BJ (cell line): ENCODE data around the gene ADAMTS12. TPM values are rescaled to one million over a fixed set of nuclear protein-coding genes. Genes with fewer than 3 reads are reported as not detected.
"Not testable (repeated sequence)": the region's sequence is repeated elsewhere in the genome, so short reads cannot be mapped to it uniquely, and the experiment has no call there.

Experiments
- CTCF ChIA-PET: fragments of 350-600 bp; formaldehyde crosslinking; extraction: SDS; loops from one replicate; lab custom pipeline; 2021; ENCODE audit warnings: antibody characterized with exemption, inconsistent platforms; lab: Yijun Ruan, JAX
- POLR2A ChIA-PET: fragments of 300-600 bp; sonication (Branson Sonifier 250); formaldehyde crosslinking; extraction: SDS; loops from one replicate; lab custom pipeline; 2021; ENCODE audit warnings: antibody characterized with exemption; lab: Charles Lee
- DNase-seq: peaks from one replicate; pipeline ENCODE4 v3.0.0-alpha.2; 2011; ENCODE audit warnings: low read depth
- H3K27me3 ChIP-seq: 2 replicates; pipeline ENCODE4 v1.6.0; 2011; ENCODE audit warnings: low read length; ENCODE audit not compliant: control insufficient read depth, insufficient read depth
- H3K36me3 ChIP-seq: 2 replicates; pipeline ENCODE4 v1.5.1; 2011; ENCODE audit warnings: low read length; ENCODE audit not compliant: control insufficient read depth, insufficient read depth
- H3K4me3 ChIP-seq: 2 replicates; pipeline ENCODE4 v1.5.1; 2011; ENCODE audit warnings: low read depth, mild to moderate bottlenecking, control low read depth, low read length
- polyA plus RNA-seq: library from polyadenylated mRNA; depleted of rRNA; stranded (reverse); fragments of >200 nt; gene quantifications from 2 replicates; pipeline ENCODE4 v1.2.3, GENCODE V29; 2011
- TF ChIP-seq, protein P1 (sequence below): IDR thresholded peaks from 2 replicates; pipeline ENCODE4 v1.5.1; 2011; ENCODE audit warnings: low read depth, mild to moderate bottlenecking, control low read depth, inconsistent platforms, low read length, moderate library complexity; ENCODE audit not compliant: insufficient read depth

The ADAMTS12 gene
- polyA plus RNA-seq, 1 experiment: 25.6 TPM

DNA sequence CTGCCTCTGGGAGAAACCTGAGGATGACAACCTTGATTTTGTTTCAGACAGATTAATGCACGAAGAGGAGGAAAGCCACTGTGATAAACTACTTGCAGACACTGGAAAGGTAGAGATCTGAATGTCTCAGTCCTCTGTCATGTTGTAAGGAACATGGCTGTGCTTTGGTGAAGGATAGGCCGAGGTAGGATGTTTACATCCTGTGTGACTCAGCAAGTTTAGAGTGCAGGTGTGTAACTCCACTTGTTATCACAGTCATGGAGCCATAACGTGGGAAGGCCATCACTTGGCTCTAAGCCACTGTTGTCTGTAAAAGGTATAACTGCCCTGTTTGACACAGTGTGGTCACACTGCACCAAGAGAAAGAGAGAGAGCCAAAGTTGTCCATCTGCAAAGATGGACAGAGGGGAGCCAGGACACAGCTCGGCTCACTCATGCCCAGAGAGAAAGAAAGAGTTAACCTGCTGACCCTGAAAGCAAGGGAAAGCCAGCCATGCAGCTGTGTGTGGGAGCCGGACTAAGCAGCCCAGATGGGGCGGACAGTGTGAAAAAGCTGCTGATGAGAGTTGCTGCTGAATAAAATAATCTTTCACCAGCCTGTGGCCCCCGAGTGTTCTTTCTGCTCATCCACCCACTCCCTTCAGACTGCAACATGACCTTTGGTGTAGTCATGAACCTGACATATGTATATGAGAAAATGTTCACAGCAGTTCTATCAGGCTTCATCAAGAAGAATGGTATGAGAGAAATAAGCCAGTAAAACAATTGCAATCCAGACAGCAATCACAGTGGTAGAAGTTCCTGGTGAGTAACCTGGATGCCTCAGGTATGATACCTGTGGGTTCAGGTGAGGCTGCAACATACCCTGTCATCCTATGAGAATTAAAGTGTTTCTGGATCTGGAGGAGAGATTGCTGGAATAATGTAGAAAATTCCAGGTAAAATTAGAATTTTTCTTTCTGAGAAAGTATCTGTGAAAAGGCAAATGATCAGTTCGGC lies 335.2 kb downstream of the ADAMTS12 start:
- ChIA-PET POLR2A (no interaction called here), CTCF (no interaction called here)
- H3K27me3 ChIP-seq: no peaks in the 10 kb centered on the region

DNA sequence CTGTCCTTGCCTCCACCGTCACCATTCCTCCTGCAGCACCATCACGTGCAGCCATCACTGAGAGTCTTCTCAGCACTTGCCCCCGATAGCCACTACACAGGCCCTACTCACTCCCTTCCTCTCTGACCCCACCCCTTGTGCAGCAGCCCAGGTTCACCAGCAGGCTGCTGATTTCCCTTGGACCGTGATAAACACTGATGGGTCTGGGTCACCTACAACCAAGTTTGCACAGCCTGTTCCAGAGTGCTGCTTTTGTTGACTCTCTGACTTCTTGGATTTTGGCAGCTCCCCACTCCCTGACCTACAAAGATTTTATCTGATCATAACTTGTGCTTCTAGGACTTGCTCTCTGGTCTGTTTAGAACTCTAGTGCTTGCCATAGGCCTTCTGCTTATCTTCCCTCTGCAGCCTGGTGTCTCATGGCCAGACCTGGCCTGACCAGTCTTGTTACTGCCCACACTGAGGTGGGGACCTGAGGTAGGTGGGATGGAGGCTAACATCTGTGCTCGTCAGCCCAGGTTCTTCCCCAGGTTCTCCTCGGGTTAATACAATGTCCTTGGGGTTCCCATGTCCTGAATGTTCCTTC lies 341.7 kb downstream of the ADAMTS12 start:
- Histone ChIP-seq H3K4me3 (no peak overlapping the region), H3K27me3 (no peaks in the 10 kb centered on the region), H3K36me3 (peaks cover 5% of the 10 kb centered on the region)
- ChIA-PET CTCF (no interaction called here), POLR2A (no interaction called here)
- DNase-seq: no peak
- TF ChIP-seq, protein P1, sequence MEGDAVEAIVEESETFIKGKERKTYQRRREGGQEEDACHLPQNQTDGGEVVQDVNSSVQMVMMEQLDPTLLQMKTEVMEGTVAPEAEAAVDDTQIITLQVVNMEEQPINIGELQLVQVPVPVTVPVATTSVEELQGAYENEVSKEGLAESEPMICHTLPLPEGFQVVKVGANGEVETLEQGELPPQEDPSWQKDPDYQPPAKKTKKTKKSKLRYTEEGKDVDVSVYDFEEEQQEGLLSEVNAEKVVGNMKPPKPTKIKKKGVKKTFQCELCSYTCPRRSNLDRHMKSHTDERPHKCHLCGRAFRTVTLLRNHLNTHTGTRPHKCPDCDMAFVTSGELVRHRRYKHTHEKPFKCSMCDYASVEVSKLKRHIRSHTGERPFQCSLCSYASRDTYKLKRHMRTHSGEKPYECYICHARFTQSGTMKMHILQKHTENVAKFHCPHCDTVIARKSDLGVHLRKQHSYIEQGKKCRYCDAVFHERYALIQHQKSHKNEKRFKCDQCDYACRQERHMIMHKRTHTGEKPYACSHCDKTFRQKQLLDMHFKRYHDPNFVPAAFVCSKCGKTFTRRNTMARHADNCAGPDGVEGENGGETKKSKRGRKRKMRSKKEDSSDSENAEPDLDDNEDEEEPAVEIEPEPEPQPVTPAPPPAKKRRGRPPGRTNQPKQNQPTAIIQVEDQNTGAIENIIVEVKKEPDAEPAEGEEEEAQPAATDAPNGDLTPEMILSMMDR: no peak

More for the DNA sequence above, 335.2 kb downstream of the ADAMTS12 start:
- TF ChIP-seq, protein P1: no peak
- no peak for DNase-seq
- H3K36me3 ChIP-seq: no peaks in the 10 kb centered on the region
- no peak overlapping the region for H3K4me3 ChIP-seq

DNA sequence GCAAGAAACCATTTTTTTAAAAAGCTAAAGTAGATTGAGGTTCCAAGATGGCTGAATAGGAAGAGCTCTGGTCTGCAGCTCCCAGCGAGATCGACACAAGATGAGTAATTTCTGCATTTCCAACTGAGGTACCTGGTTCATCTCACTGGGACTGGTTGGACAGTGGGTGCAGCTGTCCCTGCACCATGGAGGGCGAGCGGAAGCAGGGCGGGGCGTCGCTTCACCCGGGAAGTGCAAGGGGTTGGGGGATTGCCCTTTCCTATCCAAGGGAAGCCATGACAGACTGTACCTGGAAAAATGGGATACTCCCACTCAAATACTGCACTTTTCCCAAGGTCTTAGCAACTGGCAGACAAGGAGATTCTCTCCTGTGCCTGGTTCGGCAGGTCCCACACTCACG lies 352.0 kb downstream of the ADAMTS12 start:
- H3K36me3 ChIP-seq, H3K4me3 ChIP-seq, DNase-seq, CTCF ChIA-PET, POLR2A ChIA-PET, H3K27me3 ChIP-seq: not testable (repeated sequence)

DNA sequence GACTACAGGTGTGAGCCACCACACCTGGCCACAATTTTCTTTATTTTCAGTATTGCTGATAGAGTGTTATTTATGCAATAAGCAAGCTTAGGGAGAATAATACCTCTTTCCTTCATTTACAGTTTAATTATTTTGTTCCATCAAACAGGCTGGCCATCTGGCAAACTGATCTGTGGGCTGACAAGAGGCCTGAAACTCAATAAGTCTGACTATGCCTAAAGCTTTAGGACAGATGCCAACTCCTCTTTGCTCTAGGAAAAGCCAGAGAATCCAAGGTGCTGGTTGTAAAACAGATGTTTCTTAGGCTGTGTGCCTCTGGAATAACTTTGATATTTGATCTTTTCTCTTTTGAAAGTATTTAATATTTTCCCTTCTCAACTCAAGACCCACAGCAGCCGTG lies 352.6 kb downstream of the ADAMTS12 start:
- no peaks in the 10 kb centered on the region; the same call in 1 of the 2 replicates for H3K36me3 ChIP-seq
- no peaks in the 10 kb centered on the region for H3K27me3 ChIP-seq
- ChIA-PET POLR2A (no interaction called here), CTCF (no interaction called here)
- H3K4me3 ChIP-seq: no peak overlapping the region
- TF ChIP-seq, protein P1: no peak
- no peak for DNase-seq

DNA sequence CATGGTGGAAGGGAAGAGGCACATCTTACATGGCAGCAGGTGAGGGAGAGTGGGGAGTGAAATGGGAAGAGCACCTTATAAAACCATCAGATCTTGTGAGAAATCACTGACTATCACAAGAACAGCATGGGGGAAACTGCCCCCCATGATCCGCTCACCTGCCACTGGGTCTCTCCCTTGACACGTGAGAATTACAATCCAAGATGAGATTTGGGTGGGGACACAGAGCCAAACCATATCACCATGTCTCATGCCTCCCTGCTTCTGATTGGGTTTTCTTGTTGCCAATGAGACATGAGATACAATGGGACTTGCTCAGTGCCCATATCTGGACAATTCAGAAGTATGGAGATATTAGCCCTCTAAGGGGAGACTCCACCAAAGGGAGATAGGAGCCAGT lies 353.6 kb downstream of the ADAMTS12 start:
- H3K4me3 ChIP-seq: no peak overlapping the region
- H3K36me3 ChIP-seq: peaks cover 2% of the 10 kb centered on the region; the same call in 1 of the 2 replicates
- ChIA-PET POLR2A (no interaction called here), CTCF (no interaction called here)
- TF ChIP-seq, protein P1: no peak
- no peak for DNase-seq
- no peaks in the 10 kb centered on the region for H3K27me3 ChIP-seq
